ENCODE data around the gene MAPT.

The MAPT gene

GRCh38 chr17:45863857-45864654 lies 30.3 kb upstream of the MAPT start:
- no peak for DNase-seq

GRCh38 chr17:45867171-45867570 lies 27.2 kb upstream of the MAPT start:
- no peak for DNase-seq

- no peak for DNase-seq
Observed at GRCh38 chr17:45867702-45868101, 26.7 kb upstream of the MAPT start.

- DNase-seq = no peak
Observed at GRCh38 chr17:45868276-45868675, 26.1 kb upstream of the MAPT start.

- no peak for DNase-seq
Observed at GRCh38 chr17:45869676-45870341, 24.5 kb upstream of the MAPT start.

DNA sequence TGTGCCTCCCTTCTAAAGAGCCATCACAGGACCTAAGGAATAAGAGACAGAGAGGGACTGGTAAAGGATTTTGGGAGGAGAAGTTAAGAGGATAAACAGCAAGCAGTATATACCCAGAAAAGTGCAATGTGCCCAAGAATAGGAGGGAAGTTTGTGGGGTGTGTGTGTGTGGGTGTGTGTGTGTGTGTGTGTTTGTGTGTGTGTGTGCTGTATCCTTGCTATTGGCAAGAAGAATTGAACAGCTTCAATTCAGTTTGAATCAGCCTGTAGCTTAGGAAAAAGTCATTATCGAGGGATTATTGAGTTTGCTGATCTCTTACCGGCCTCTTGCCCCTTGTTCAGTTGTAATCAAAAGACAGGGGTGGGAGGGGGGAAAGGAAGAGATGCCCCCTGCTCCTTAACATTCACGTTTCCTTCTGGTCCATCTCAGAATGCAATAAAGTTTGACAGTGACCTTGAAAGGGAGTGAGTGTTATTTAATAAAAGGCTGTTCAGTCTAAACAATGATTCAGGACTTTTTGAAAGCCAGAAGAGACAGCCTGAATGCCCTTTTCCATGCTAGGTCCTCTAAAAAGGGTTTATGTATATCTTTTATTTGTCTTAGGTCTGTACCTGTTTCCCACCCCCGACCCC lies 23.9 kb upstream of the MAPT start:
- no peak for DNase-seq

- no peak for DNase-seq
Observed at GRCh38 chr17:45871718-45872117, 22.6 kb upstream of the MAPT start.

DNA sequence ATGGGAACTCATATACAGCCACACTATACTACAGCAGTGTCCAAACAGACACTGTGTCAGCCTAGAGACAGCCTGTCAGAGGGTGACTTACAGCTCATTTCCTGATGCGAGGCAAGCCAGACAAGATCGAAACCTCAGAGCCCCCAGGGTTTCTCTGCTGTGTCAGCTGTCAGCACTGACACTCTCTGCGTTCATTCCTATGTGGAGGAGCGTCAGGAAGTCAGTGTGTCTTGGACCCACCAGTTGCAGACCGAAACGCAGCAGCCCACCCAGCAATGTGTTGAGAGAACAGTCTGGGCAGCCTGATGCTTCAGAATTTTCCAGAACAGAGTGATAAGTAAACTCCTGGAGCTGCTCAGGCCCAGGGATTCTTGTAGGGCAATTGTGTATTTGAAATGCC lies 20.6 kb upstream of the MAPT start:
- peak; percentile 15 for DNase-seq

DNA sequence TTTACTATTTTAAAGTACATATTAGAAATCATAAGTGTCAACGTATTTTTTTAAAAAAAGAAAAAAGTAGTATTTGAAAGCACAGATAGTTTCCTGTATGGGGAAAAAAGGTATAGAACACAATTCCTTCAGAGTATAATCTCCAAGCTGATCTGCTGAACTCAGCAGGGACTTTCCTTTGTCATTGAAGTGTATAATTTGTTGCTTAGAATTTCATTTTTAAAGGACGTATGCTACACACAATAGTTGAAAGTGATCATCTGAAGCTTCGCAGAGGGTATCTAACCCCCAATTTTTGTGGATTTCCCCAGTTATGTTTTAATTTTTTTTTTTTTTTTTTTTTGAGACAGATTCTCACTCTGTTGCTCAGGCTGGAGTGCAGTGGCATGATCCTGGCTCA lies 20.2 kb upstream of the MAPT start:
- DNase-seq = no peak

DNA sequence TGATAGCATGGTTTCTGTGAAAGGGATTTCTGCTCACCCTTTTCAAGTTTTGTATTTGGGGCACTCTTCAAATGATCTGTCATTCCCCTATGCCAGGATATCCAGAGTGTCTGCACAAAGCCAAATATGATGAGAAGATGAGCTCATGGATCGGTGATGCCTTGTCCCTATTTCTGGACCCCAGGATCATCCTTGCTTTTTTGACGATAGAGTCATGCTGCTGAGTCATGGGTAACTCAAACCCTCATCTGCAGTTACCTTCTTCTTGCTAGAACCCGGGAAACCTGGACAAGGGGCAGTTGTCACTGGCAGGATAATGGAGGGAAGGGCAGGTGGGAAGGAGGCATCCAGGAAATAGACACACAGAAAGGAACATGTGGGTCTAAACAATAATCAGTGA lies 17.8 kb upstream of the MAPT start:
- DNase-seq = no peak

- DNase-seq = no peak
Observed at GRCh38 chr17:45877467-45877866, 16.9 kb upstream of the MAPT start.

GRCh38 chr17:45883063-45883462 lies 11.3 kb upstream of the MAPT start:
- no peak for DNase-seq

GRCh38 chr17:45886852-45887251 lies 7.5 kb upstream of the MAPT start:
- DNase-seq = no peak

- DNase-seq = no peak
Observed at GRCh38 chr17:45888392-45888791, 6.0 kb upstream of the MAPT start.

GRCh38 chr17:45889579-45889978 lies 4.8 kb upstream of the MAPT start:
- DNase-seq = no peak

DNA sequence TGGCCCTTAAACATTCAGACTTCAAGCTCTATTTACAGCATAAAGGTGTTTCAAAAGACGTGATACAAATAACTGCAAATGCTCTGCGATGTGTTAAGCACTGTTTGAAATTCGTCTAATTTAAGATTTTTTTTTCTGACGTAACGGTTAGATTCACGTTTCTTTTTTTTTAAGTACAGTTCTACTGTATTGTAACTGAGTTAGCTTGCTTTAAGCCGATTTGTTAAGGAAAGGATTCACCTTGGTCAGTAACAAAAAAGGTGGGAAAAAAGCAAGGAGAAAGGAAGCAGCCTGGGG lies 681 bp upstream of the MAPT start:
- no peak for DNase-seq

DNA sequence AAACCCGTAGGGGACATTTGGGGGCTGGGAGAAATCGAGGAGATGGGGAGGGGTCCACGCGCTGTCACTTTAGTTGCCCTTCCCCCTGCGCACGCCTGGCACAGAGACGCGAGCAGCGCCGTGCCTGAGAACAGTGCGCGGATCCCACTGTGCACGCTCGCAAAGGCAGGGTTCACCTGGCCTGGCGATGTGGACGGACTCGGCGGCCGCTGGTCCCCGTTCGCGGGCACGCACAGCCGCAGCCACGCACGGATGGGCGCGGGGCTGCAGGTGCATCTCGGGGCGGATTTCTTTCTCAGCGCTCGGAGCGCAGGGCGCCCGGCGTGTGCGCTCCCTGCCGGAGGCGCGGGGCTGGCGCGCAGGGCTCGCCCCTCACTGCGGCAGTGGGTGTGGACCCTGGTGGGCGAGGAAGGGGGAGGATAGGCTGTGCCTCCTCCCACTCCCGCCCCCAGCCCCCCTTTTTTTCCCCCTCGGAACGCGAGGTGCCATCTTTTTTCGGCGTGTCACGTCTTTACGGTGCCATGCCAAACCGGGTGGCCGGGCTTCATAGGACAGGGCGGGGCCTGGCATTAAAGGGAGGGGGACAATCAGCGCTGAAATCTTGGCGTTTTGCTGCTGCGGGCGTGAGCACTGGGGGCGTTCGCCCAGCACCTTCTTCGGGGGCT lies 1.1 kb downstream of the MAPT start:
- DNase-seq = peak; percentile 6

DNA sequence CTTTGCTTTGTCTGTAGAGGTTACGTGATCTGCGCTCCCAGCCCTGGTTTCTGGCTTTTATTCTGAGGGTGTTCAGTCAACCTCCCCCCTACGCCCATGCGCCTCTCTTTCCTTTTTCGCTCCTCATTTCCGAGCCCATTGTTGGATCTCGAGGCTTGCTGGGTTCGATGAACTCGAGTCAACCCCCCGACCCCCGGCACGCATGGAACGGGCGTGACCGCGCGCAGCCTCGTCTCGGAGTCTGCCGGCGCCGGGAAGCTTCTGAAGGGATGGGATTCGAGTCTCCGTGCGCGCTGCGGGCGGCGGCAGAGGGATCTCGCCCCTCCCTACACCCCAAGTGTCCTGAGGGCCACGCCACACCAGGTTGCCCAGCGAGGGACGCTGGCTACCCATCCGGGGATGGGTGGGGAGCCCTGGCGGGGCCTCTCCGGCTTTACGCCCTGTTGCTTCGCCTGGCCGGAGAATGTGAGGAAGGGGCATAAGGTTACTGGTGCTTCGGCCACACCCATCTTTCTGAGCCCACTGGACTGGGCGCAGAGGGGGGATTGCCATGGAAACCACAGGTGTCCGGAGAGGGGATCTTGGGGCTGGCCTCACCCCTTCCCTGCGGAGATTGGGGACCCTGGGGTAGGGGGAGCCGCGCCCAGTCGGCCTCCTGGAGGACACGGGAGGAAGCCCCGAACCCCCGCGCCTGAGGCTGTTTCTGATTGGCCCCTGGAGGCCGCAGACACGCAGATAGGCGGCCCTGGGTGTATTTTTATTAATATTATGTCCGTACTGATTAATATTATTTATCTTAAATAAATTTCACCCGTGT lies 1.8 kb downstream of the MAPT start:
- no peak for DNase-seq

GRCh38 chr17:45896803-45897693 lies 2.7 kb downstream of the MAPT start:
- DNase-seq = no peak

- DNase-seq = no peak
Observed at GRCh38 chr17:45900136-45900535, 5.8 kb downstream of the MAPT start.

DNA sequence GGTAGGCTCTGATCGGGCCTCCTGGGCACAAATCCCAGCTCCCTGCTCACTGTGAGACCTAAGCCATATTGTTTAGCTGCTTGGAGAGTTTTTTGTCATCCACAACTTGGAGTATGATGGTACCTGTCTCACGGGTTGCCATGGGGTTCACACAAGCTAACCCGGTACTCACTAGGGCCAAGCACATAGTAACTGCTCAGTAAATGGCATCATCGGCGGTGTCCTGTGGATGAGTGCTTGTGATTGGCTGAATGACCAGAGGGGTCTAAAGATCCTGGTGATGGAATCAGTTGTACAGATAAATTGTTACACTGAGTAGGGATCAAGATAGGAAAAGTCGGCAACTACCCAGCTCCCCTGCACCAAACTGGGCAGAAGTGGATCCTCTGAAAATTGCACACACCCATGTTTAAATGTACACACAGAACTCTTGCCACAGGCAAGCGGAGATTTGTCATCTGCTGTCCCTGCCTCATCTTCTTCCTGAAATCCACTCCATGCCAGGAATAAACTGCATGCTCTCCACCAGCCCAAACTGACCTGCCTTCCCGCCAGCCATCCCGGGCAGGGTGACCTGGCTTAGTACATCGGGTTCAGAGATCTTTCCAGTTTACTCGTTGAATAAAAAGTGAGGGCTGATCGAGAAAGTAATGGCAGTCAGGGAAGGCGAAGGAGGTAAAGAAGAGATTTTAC lies 6.5 kb downstream of the MAPT start:
- no peak for DNase-seq

Measured in T-helper 9 cell (primary cell).